ENCODE results near the gene CA5A.

The CA5A gene

GRCh38 chr16:87958632-87959031, 22.3 kb upstream of the CA5A start:
- H3K4me3 ChIP-seq: peak overlapping the region in 1 of 10 experiments; percentile 48; a peak in 1 of 20 replicates
- peaks cover 81 to 91% (median 86%) of the 10 kb centered on the region in 10 experiments for H3K4me1 ChIP-seq
- H3K9me3 ChIP-seq (replicated peaks in 1 of 11): no peaks in the 10 kb centered on the region
- peak overlapping the region; percentile 48 to 77 (median 74); a peak in 16 of 22 replicates for H3K9ac ChIP-seq
- H3K4me2 ChIP-seq: peak overlapping the region; percentile 84 to 100 (median 94)
- peak overlapping the region in 9 of 11 experiments; percentile 70 to 100 (median 80); a peak in 14 of 22 replicates for H3K27ac ChIP-seq
- no peaks in the 10 kb centered on the region for H3K27me3 ChIP-seq
- peaks cover 0 to 89% (median 1%) of the 10 kb centered on the region in 11 experiments; a peak in 8 of 22 replicates for H4K20me1 ChIP-seq
- TF ChIP-seq Cebpa-rat (IDR thresholded peaks at IDR 0.05): no peak
- peaks cover 0 to 39% (median 19%) of the 10 kb centered on the region in 11 experiments; a peak in 13 of 22 replicates for H3K36me3 ChIP-seq

GRCh38 chr16:87957296-87958094, 21.2 kb upstream of the CA5A start:
- H3K4me3 ChIP-seq: peak overlapping the region in 7 of 10 experiments; percentile 42 to 63 (median 53); a peak in 13 of 20 replicates
- H3K9ac ChIP-seq: peak overlapping the region; percentile 74 to 100 (median 100); a peak in 21 of 22 replicates
- no peaks in the 10 kb centered on the region for H3K27me3 ChIP-seq
- no peak for TF ChIP-seq Cebpa-rat (IDR thresholded peaks at IDR 0.05)
- peak overlapping the region; percentile 87 to 100 (median 96) for H3K4me2 ChIP-seq
- peak overlapping the region; percentile 62 to 100 (median 100); a peak in 21 of 22 replicates for H3K27ac ChIP-seq
- peaks cover 81 to 91% (median 86%) of the 10 kb centered on the region in 10 experiments for H3K4me1 ChIP-seq
- peaks cover 0 to 79% (median 0%) of the 10 kb centered on the region in 11 experiments; a peak in 7 of 22 replicates for H4K20me1 ChIP-seq
- H3K36me3 ChIP-seq: peaks cover 0 to 48% (median 30%) of the 10 kb centered on the region in 11 experiments; a peak in 14 of 22 replicates
- H3K9me3 ChIP-seq (replicated peaks in 1 of 11): no peaks in the 10 kb centered on the region

GRCh38 chr16:87956365-87957231, 20.3 kb upstream of the CA5A start:
- Histone ChIP-seq H3K4me2 (peak overlapping the region; percentile 87 to 100 (median 96)), H3K4me3 (peak overlapping the region; percentile 42 to 63 (median 50))

GRCh38 chr16:87956098-87956364, 19.7 kb upstream of the CA5A start:
- peak overlapping the region; percentile 62 to 100 (median 100); a peak in 21 of 22 replicates for H3K27ac ChIP-seq

More at GRCh38 chr16:87956365-87957231, 20.3 kb upstream of the CA5A start:
- H4K20me1 ChIP-seq: peaks cover 0 to 70% (median 0%) of the 10 kb centered on the region in 11 experiments; a peak in 7 of 22 replicates
- TF ChIP-seq Cebpa-rat (IDR thresholded peaks at IDR 0.05): no peak
- peaks cover 83 to 92% (median 87%) of the 10 kb centered on the region in 10 experiments for H3K4me1 ChIP-seq
- H3K27ac ChIP-seq: peak overlapping the region; percentile 62 to 100 (median 100)
- no peaks in the 10 kb centered on the region for H3K9me3 ChIP-seq (replicated peaks in 1 of 11)
- H3K9ac ChIP-seq: peak overlapping the region; percentile 74 to 100 (median 100)
- H3K36me3 ChIP-seq: peaks cover 0 to 48% (median 30%) of the 10 kb centered on the region in 11 experiments; a peak in 14 of 22 replicates
- no peaks in the 10 kb centered on the region for H3K27me3 ChIP-seq

GRCh38 chr16:87955302-87956097, 19.2 kb upstream of the CA5A start:
- Histone ChIP-seq H3K27me3 (no peaks in the 10 kb centered on the region), H3K4me2 (peak overlapping the region; percentile 87 to 100 (median 96)), H3K36me3 (peaks cover 0 to 40% (median 27%) of the 10 kb centered on the region in 11 experiments; a peak in 14 of 22 replicates), H3K4me1 (peaks cover 81 to 86% (median 85%) of the 10 kb centered on the region in 10 experiments), H3K9me3 (replicated peaks in 1 of 11) (no peaks in the 10 kb centered on the region), H3K4me3 (peak overlapping the region in 9 of 10 experiments; percentile 42 to 63 (median 50); a peak in 13 of 20 replicates), H4K20me1 (peaks cover 0 to 59% (median 0%) of the 10 kb centered on the region in 11 experiments; a peak in 7 of 22 replicates), H3K27ac (peak overlapping the region; percentile 80 to 100 (median 100); a peak in 21 of 22 replicates), H3K9ac (peak overlapping the region; percentile 99 to 100 (median 100); a peak in 21 of 22 replicates)
- TF ChIP-seq Cebpa-rat (IDR thresholded peaks at IDR 0.05): peak in 3 of 11 experiments; percentile 26 to 40 (median 28); a peak in 3 of 22 replicates

More at GRCh38 chr16:87956098-87956364, 19.7 kb upstream of the CA5A start:
- Histone ChIP-seq H3K36me3 (peaks cover 0 to 42% (median 27%) of the 10 kb centered on the region in 11 experiments; a peak in 14 of 22 replicates), H3K27me3 (no peaks in the 10 kb centered on the region), H3K4me3 (peak overlapping the region; percentile 42 to 63 (median 50); a peak in 18 of 20 replicates), H3K9me3 (replicated peaks in 1 of 11) (no peaks in the 10 kb centered on the region), H3K9ac (peak overlapping the region; percentile 74 to 100 (median 100); a peak in 21 of 22 replicates), H3K4me1 (peaks cover 83 to 89% (median 86%) of the 10 kb centered on the region in 10 experiments), H3K4me2 (peak overlapping the region; percentile 87 to 100 (median 96)), H4K20me1 (peaks cover 0 to 64% (median 0%) of the 10 kb centered on the region in 11 experiments; a peak in 7 of 22 replicates)
- TF ChIP-seq Cebpa-rat (IDR thresholded peaks at IDR 0.05): no peak

- H3K9ac ChIP-seq: peak overlapping the region; percentile 99 to 100 (median 100); a peak in 21 of 22 replicates
- TF ChIP-seq Cebpa-rat (IDR thresholded peaks at IDR 0.05): no peak
- peaks cover 80 to 85% (median 83%) of the 10 kb centered on the region in 10 experiments for H3K4me1 ChIP-seq
- H4K20me1 ChIP-seq: peaks cover 0 to 52% (median 0%) of the 10 kb centered on the region in 11 experiments; a peak in 7 of 22 replicates
- no peaks in the 10 kb centered on the region for H3K27me3 ChIP-seq
- peak overlapping the region in 2 of 10 experiments; percentile 4 to 6; a peak in 1 of 20 replicates for H3K4me3 ChIP-seq
- no peaks in the 10 kb centered on the region for H3K9me3 ChIP-seq (replicated peaks in 1 of 11)
- H3K27ac ChIP-seq: peak overlapping the region; percentile 80 to 100 (median 100)
- H3K4me2 ChIP-seq: peak overlapping the region; percentile 87 to 100 (median 96)
- H3K36me3 ChIP-seq: peaks cover 0 to 40% (median 27%) of the 10 kb centered on the region in 11 experiments; a peak in 14 of 22 replicates
Observed at GRCh38 chr16:87954826-87955225, 18.5 kb upstream of the CA5A start.

GRCh38 chr16:87954361-87954760, 18.0 kb upstream of the CA5A start:
- peak overlapping the region; percentile 80 to 100 (median 100) for H3K27ac ChIP-seq
- H3K4me3 ChIP-seq: peak overlapping the region in 4 of 10 experiments; percentile 1 to 15 (median 5); a peak in 3 of 20 replicates
- no peaks in the 10 kb centered on the region for H3K27me3 ChIP-seq
- peak overlapping the region; percentile 87 to 100 (median 96) for H3K4me2 ChIP-seq
- H3K9me3 ChIP-seq (replicated peaks in 1 of 11): no peaks in the 10 kb centered on the region
- H4K20me1 ChIP-seq: peaks cover 0 to 47% (median 0%) of the 10 kb centered on the region in 11 experiments; a peak in 7 of 22 replicates
- H3K4me1 ChIP-seq: peaks cover 77 to 85% (median 81%) of the 10 kb centered on the region in 10 experiments
- no peak for TF ChIP-seq Cebpa-rat (IDR thresholded peaks at IDR 0.05)
- peaks cover 0 to 40% (median 27%) of the 10 kb centered on the region in 11 experiments; a peak in 14 of 22 replicates for H3K36me3 ChIP-seq
- peak overlapping the region; percentile 99 to 100 (median 100); a peak in 21 of 22 replicates for H3K9ac ChIP-seq

Data from BLaER1 treated with 17β-estradiol and CSF1 and Interleukin-3, amounts not matched to agents 10 nM and 100 nM (cell line).